Stimulated activated naive CD4-positive, alpha-beta T cell treated with Interleukin-2 at 50 U/mL for 16 hours (primary cell): Measurements from ENCODE around the gene TAS2R30.
"Not testable (repeated sequence)": the region's sequence is repeated elsewhere in the genome, so short reads cannot be mapped to it uniquely, and the experiment has no call there.

Experiments used
- DNase-seq: peaks from one replicate; lab custom pipeline; 2025; lab: John Stamatoyannopoulos, UW

TAS2R30 gene

DNA sequence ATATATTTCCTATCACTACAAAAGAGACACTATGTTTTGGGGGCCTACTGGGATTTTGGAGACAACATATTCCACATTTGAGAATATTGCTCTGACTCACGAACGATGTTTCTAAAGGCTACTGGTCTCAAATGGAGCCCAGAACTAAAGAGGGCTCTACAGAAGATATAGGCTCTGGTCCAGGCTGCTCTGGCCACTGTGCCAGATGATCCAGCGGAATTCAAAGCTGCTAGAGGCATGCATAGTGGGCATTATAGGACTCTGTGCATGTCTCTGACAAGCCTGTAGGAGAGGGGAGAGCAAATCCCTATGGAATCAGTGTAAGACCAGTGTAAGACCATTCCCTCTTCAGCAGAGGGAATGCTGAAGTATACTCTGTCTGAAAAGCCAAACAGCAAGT is 4.1 kb downstream of the TAS2R30 start:
- DNase-seq = no peak

DNA sequence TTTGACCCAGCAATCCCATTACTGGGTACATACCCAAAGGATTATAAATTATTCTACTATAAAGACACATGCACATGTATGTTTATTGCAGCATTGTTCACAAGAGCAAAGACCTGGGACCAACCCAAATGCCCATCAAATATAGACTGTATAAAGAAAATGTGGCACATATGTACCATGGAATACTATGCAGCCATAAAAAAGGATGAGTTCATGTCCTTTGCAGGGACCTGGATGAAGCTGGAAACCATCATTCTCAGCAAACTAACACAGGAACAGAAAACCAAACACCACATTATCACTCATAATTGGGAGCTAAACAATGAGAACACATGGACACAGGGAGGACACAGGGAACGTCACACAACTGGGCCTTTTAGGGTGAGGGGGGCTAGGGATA is 20.3 kb downstream of the TAS2R30 start:
- DNase-seq = not testable (repeated sequence)

DNA sequence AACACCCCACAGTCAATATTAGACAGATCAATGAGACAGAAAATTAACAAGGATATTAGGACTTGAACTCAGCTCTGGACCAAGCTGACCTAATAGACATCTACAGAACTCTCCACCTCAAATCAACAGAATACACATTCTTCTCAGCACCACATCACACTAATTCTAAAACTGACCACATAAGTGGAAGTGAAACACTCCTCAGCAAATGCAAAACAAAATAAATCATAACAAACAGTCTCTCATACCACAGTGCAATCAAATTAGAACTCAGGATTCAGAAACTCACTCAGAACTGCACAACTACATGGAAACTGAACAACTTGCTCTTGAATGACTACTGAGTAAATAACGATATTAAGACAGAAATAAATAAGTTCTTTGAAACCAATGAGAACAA is 23.2 kb downstream of the TAS2R30 start:
- DNase-seq = not testable (repeated sequence)

DNA sequence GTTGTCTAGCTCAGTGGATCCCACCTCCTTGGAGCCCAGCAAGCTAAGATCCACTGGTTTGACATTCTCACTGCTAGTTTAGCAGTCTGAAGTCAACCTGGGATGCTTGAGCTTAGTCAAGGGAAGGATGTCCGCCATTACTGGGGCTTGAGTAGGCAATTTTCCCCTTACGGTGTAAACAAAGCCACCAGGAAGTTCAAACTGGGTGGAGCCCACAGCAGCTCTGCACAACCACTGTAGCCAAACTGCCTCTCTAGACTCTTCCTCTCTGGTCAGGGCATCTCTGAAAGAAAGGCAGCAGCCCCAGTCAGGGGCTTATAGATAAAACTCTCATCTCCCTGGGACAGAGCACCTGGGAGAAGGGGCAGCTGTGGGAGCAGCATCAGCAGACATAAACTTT is 25.6 kb downstream of the TAS2R30 start:
- DNase-seq = no peak

DNA sequence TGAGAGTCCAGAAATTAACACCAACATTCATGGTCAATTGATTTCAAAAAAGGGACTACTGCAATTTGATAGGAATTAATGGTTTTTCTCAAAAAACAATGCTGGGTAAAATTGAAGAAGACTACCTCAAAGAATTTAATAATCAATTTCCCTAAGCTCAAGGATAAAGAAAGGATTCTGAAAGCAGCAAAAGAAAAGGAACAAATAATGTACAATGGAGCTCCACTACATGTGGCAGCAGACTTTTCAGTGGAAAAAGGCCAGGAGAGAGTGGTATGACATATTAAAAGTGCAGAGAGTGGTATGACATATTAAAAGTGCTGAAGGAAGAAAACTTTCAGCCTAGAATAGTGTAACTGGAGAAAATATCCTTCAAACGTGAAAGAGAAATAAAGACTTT is 26.7 kb downstream of the TAS2R30 start:
- no peak for DNase-seq

DNA sequence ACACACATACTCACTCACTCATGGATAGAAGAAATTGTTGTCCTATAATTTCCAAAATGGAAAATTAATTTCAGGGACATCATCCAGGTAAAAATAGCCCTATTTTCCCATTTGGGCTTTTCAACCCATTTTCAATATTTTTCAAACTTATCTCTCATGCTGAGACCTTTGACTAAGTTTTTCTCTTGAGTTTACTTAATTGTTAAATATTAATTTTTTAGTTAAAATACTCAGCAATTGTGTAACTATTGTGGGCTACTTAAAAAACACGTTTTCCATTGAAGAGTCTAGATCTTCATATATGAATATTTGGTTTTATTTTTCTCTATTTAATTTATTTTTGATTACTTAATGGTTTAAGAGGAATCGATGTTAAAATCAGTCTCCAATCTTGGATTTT is 28.2 kb downstream of the TAS2R30 start:
- DNase-seq = no peak

DNA sequence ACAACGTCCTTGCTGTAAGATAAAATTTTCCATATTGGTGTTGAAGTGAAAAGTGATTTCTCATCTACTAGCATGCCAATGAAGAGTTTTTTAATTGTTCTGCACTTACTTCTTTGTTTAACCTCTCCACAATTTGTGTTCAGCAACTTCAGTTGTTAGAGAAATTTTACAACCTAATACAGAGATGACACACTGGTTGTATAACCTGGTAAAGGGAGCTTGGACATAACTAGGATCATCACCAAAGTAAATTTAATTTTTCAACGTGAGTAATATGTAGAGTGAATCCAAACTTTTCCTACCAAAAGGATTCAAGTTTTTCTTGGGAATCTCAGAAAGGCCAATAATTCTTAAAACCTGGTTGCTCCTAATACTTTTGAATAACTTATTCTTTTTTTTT is 28.9 kb downstream of the TAS2R30 start:
- DNase-seq = no peak

DNA sequence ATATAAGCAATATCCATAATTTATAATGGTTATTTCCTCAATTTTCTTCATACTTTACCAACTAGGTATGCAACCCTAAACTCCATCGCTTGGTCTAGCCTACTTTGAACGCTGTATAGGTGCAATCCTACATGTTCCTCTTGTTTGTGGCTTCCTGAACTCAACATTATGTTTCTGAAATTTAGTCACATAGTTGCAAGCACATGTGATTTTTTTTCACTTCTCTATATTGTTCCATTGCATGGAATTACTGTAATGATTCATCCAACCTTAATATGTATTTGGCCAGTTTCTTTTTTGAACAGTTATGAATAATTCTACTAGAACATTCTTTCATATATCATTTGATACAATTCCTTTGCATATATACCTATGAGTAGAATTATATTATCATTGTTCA is 39.5 kb downstream of the TAS2R30 start:
- DNase-seq = not testable (repeated sequence)

DNA sequence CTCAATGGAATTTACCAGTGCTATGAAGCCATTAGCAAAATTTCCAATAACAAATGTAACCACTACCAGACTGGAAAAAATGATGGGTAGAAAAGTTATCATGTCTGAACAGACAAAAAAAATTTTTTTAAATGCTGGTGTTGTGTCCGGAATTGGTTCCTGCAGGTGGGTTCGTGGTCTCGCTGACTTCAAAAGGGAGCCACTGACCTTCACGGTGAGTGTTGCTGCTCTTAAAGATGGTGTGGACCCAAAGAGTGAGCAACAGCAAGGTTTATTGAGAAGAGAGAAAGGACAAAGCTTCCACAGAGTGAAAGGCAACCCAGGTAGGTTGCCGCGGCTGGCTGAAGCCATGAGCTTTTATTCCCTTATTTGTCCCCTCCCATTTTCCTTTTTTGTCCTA is 42.3 kb downstream of the TAS2R30 start, which contains the start of gene TAS2R43:
Gene TAS2R43 (minus strand): TSS at position 186 of the 400 bp plus-strand sequence. CDS start 84 bp downstream, at position 102.
- DNase-seq = no peak

DNA sequence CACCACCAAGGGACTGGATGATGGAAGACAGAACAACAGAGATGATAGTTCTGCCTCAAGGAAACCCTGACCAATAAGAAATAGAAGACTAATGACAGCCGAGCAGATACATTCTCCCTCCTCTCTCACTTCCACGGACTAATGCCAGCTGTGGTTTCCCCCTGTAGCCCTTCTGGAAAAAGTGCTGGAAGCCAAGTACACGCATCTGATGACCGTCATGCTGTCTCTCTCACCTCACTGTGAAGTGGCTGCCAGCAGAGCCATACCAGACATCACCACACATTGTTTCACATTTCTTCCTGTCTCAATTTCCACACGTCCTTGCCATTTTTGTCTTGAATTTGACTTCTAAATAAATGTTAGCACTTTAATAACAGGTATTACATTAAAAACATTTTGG is 45.2 kb downstream of the TAS2R30 start:
- no peak for DNase-seq

DNA sequence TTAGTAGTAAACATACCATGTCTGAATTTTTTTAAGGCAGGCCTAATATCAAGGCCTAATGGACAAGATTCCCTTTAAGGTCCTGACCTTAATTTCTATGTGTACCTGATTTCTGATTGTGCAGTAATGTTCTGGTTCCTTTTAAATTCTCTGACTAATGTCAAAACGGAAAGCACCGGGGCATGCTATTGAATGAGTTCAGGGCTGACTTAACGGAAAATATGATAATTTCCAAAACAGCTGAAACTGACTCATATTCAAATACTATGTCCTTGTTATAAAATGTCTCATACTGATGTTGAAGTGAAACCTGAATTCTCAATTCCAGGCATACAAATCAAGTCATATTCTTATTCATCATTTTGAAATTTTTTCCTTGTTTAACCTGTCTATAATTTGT is 49.0 kb downstream of the TAS2R30 start:
- DNase-seq = peak; percentile 15
